GM21717 (cell line): ENCODE data around the gene ST8SIA5.

Experiments used
- ATAC-seq: cut with Tn5 transposase; IDR thresholded peaks from one replicate; pipeline ENCODE4 v1.9.1; 2021; ENCODE audit warnings: mild to moderate bottlenecking, moderate library complexity; ENCODE audit not compliant: unreplicated experiment

Gene ST8SIA5

GRCh38 chr18:46748466-46748865 is 8.4 kb downstream of the ST8SIA5 start:
- no peak for ATAC-seq

- ATAC-seq: no peak
Measured at GRCh38 chr18:46740046-46740445, 16.8 kb downstream of the ST8SIA5 start.

GRCh38 chr18:46738491-46738890 is 18.4 kb downstream of the ST8SIA5 start:
- no peak for ATAC-seq

- no peak for ATAC-seq
Measured at GRCh38 chr18:46736736-46737135, 20.1 kb downstream of the ST8SIA5 start.

- no peak for ATAC-seq
Measured at GRCh38 chr18:46736135-46736534, 20.7 kb downstream of the ST8SIA5 start.

- ATAC-seq: no peak
Measured at GRCh38 chr18:46734981-46735380, 21.9 kb downstream of the ST8SIA5 start.

GRCh38 chr18:46733872-46734271 is 23.0 kb downstream of the ST8SIA5 start:
- ATAC-seq: no peak

- no peak for ATAC-seq
Measured at GRCh38 chr18:46732801-46733200, 24.1 kb downstream of the ST8SIA5 start.

GRCh38 chr18:46732201-46732600 is 24.7 kb downstream of the ST8SIA5 start:
- no peak for ATAC-seq

- ATAC-seq: no peak
Measured at GRCh38 chr18:46731316-46731715, 25.5 kb downstream of the ST8SIA5 start.

- ATAC-seq: no peak
Measured at GRCh38 chr18:46728219-46728930, 28.5 kb downstream of the ST8SIA5 start.

GRCh38 chr18:46727177-46727576 is 29.7 kb downstream of the ST8SIA5 start:
- ATAC-seq: no peak

- ATAC-seq: no peak
Measured at GRCh38 chr18:46725310-46725709, 31.5 kb downstream of the ST8SIA5 start.

GRCh38 chr18:46723856-46724415 is 32.9 kb downstream of the ST8SIA5 start:
- ATAC-seq: no peak

GRCh38 chr18:46722051-46722450 is 34.8 kb downstream of the ST8SIA5 start:
- no peak for ATAC-seq

GRCh38 chr18:46721331-46721730 is 35.5 kb downstream of the ST8SIA5 start:
- no peak for ATAC-seq

GRCh38 chr18:46720521-46720920 is 36.3 kb downstream of the ST8SIA5 start:
- no peak for ATAC-seq

- no peak for ATAC-seq
Measured at GRCh38 chr18:46720092-46720491, 36.8 kb downstream of the ST8SIA5 start.

- ATAC-seq: no peak
Measured at GRCh38 chr18:46719388-46719787, 37.5 kb downstream of the ST8SIA5 start.

GRCh38 chr18:46718501-46719341 is 38.1 kb downstream of the ST8SIA5 start:
- ATAC-seq: no peak

GRCh38 chr18:46716827-46717226 is 40.0 kb downstream of the ST8SIA5 start:
- ATAC-seq: no peak

GRCh38 chr18:46716336-46716735 is 40.5 kb downstream of the ST8SIA5 start:
- ATAC-seq: no peak
